GM18909 (cell line): Measurements from ENCODE around the gene NUDT19.
A peak's percentile ranks its signal among the peaks of the same experiment; 100 is the strongest.
"Not testable (repeated sequence)": the region's sequence is repeated elsewhere in the genome, so short reads cannot be mapped to it uniquely, and the experiment has no call there.

ENCODE experiments used
- ATAC-seq: cut with Tn5 transposase; IDR thresholded peaks from one replicate; pipeline ENCODE4 v1.9.1; 2021; ENCODE audit warnings: mild to moderate bottlenecking; ENCODE audit not compliant: unreplicated experiment, poor library complexity

NUDT19 gene

GRCh38 chr19:32674931-32675719, 16.5 kb upstream of the NUDT19 start, which contains the start of gene ANKRD27:
Gene ANKRD27 (minus strand): TSS chr19:32675180. CDS start chr19:32659015, 16,165 bp downstream.
- ATAC-seq, result peak; percentile 98

- ATAC-seq, result no peak
Measured at GRCh38 chr19:32675720-32676185, 15.9 kb upstream of the NUDT19 start, which contains the start of gene RGS9BP. Gene RGS9BP (plus strand): TSS chr19:32675848. CDS start chr19:32676264, 416 bp downstream.

DNA sequence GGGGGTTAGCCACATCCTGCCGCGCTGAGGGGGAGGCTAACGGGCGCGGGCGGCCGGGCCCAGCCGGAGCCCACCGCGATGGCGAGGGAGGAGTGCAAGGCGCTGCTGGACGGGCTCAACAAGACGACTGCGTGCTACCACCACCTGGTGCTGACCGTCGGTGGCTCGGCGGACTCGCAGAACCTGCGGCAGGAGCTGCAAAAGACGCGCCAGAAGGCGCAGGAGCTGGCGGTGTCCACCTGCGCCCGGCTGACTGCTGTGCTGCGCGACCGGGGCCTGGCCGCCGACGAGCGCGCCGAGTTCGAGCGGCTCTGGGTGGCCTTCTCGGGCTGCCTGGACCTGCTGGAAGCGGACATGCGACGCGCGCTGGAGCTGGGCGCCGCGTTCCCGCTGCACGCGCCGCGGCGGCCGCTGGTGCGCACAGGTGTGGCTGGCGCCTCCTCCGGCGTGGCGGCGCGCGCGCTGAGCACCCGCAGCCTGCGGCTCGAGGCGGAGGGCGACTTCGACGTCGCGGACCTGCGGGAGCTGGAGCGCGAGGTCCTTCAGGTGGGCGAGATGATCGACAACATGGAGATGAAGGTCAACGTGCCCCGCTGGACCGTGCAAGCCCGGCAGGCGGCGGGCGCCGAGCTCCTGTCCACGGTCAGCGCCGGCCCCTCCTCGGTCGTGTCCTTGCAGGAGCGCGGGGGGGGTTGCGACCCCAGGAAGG, 15.3 kb upstream of the NUDT19 start:
- no peak for ATAC-seq

- ATAC-seq, result no peak
Measured at GRCh38 chr19:32676895-32677359, 14.7 kb upstream of the NUDT19 start.

DNA sequence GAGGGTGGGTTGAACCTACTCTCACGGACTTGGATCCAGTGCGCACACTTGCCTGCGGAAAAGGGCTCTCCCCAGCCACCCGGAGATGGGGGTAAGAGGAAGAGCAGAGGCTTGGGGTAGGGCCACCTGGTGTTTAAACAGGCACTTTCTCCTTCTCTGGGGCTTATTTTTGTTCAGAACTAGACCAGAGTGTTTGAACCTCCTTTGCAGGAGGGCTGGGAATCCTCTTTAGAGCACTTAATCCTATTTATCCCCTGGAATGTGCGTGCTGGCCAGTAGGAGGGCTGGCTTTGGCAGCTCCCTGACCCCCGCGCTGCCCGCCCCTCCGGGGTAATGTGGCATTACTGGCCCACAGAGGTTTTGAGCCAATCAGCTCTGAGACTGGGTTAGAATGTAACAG, 14.0 kb upstream of the NUDT19 start:
- no peak for ATAC-seq

DNA sequence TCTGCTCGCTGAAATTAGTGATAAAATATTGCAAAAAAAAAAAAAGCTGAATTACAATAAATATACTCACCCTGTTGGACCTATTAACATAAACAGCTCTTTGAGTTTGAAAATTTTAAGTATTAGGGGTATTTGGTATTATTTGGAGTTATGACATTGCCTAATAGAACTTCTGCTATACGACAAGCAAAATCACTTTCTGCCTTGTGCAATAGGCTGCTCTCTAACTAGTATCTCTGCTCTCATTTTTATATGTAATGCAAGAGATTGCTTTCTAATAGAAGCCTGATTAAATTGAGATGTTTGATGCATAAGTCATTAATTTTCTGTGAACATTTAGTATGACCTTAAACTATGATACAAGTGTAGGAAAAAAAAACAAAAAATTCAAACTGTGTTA, 10.6 kb upstream of the NUDT19 start:
- no peak for ATAC-seq

DNA sequence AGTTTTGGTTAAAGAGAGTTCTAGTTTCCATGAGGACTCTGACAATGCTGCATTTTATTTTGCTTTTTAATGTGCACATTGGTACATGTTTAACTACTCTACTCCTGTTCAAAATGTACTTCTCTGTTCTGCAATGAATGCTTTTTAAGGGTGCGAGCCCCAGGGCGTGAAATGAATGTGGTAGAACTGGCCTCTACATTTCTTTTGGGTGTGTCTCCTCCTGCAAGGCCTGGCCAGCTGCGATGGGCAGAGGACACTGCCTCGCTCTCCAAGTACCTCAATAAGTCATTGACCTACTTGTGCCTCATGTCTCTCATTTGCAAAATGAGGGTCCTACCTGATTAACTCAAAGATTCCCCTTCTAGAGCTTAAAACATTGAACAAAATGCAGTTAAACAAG, 9.3 kb upstream of the NUDT19 start:
- no peak for ATAC-seq

GRCh38 chr19:32686847-32687475, 4.7 kb upstream of the NUDT19 start:
- ATAC-seq, result no peak

DNA sequence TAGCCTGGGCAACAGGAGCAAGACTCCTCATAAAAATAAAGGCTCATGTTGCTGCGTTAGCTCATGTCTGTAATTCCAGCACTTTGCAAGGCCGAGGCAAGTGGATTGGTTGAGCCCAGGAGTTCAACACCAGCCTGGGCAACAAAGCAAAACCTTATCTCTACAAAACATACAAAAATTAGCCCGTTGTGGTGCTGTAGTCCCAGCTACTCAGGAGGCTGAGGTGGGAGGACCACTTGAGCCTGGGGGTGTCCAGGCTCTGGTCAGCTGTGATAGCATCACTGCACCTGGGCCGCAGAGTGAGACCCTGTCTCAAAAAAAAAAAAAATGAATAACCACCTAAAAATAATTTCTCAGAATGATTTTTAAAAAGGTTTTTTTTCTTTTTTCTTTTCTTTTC, 3.9 kb upstream of the NUDT19 start:
- ATAC-seq, result no peak

GRCh38 chr19:32688311-32688710, 3.3 kb upstream of the NUDT19 start:
- no peak for ATAC-seq

GRCh38 chr19:32691952-32692726, 518 bp downstream of the NUDT19 start:
- ATAC-seq, result peak; percentile 54

DNA sequence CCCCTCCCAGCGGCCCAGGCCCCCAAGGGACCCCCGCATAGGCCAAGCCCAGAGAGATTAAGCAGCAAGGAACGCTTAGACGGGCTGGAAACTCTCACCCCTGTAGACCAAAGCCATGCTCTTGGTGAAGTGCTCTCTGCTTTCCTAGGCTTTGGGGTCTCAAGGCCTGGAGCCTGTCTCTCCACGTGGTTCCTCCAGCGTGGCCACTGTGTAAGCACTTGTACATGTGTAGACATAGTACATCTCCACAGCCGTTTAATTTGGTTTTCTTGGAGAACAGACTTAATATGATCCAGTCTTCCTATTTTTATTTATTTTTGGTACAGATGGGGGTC, 1.1 kb downstream of the NUDT19 start:
- ATAC-seq, result no peak

GRCh38 chr19:32693151-32694108, 1.8 kb downstream of the NUDT19 start:
- not testable (repeated sequence) for ATAC-seq

DNA sequence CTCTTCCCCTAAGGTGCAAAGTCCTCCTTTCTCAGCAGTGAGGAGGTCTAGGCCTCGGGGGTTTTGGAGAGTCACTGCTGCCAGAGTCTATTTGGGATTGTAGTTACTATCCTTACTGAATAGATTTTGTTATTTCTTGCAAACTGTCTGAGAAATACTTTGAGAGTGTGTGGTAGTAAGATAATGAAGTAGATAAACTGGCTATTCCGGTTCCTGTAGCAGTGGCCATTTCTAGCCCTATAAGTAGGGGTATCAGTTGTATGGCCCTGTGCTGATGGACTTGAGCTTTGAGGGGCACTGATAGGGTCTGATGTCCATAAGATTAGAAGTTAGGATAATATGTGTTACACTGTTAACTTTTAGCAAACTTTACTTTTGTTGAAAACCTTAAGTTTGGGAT, 2.7 kb downstream of the NUDT19 start:
- not testable (repeated sequence) for ATAC-seq

GRCh38 chr19:32694851-32695250, 3.2 kb downstream of the NUDT19 start:
- not testable (repeated sequence) for ATAC-seq

DNA sequence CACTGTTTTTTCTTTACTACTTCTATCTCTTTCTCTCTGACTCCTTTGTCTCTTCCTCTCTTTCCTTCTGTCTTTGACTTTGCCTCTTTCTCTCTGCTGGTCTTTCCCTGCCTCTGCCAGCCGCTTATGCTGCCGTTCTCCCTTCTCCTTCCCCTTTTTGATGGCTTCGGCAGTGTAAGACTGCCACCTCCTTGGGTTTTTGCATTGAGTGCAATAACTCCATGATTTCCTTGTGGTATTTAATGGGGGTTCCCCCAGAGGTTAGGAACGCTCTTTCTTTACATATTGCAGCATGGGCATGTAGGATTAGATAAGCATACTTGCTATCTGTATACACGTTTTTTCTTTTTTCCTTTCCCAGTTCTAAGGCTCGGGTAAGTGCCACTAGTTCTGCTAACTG, 3.9 kb downstream of the NUDT19 start:
- ATAC-seq, result not testable (repeated sequence)

DNA sequence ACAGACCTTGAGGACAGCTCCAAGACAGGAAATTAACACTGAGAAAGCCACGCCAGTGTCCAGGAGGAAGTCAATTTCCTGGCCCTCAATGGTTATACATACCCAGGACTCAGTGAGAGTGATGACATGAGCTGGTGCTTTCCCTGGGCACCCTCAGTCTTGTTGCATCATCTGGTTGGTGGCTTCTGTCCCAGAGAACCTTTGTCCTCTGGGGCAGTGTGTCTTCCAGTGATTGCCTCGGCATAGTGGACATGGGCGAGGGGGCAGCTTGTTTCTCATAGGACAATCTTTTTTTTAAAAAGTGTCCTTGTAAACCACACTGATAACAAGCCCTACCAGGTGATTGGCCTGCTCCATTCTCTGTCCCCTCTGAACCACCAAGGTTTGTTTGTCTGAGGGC, 5.2 kb downstream of the NUDT19 start:
- not testable (repeated sequence) for ATAC-seq

DNA sequence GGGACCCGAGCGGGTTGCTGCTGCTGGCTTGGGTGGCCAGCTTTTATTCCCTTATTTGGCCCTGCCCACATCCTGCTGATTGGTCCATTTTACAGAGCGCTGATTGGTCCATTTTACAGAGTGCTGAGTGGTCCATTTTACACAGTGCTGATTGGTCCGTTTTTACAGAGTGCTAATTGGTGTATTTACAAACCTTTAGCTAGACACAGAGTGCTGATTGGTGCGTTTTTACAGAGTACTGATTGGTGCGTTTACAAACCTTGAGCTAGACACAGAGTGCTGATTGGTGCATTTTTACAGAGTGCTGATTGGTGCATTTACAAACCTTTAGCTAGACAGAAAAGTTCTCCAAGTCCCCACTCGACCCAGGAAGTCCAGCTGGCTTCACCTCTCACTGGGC, 8.5 kb downstream of the NUDT19 start:
- not testable (repeated sequence) for ATAC-seq

DNA sequence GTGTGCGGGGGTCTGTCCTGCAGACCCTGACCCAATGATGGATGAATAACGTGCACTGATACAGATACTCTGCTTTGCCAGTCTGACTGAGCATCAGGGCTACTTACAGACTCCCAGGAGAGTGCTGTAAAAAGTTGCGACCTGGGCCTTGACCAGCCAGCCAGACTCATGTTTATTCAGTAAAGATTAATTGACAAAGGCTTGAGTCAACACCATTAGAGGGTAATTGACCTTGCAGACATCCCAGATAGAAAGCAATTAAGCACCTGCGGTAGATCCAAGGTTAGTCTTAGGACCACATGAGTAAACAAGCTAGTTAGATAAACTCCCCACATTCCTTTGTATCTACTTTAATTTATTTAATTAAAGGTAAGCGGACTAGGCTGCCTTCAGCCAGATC, 10.4 kb downstream of the NUDT19 start:
- no peak for ATAC-seq
